GM21423 (cell line): ENCODE results near the gene AGPS.
"Not testable (repeated sequence)": the region's sequence is repeated elsewhere in the genome, so short reads cannot be mapped to it uniquely, and the experiment has no call there.

Experiments
- ATAC-seq: cut with Tn5 transposase; IDR thresholded peaks from one replicate; pipeline ENCODE4 v1.9.1; 2021; ENCODE audit warnings: mild to moderate bottlenecking, moderate library complexity; ENCODE audit not compliant: unreplicated experiment

Gene AGPS

DNA sequence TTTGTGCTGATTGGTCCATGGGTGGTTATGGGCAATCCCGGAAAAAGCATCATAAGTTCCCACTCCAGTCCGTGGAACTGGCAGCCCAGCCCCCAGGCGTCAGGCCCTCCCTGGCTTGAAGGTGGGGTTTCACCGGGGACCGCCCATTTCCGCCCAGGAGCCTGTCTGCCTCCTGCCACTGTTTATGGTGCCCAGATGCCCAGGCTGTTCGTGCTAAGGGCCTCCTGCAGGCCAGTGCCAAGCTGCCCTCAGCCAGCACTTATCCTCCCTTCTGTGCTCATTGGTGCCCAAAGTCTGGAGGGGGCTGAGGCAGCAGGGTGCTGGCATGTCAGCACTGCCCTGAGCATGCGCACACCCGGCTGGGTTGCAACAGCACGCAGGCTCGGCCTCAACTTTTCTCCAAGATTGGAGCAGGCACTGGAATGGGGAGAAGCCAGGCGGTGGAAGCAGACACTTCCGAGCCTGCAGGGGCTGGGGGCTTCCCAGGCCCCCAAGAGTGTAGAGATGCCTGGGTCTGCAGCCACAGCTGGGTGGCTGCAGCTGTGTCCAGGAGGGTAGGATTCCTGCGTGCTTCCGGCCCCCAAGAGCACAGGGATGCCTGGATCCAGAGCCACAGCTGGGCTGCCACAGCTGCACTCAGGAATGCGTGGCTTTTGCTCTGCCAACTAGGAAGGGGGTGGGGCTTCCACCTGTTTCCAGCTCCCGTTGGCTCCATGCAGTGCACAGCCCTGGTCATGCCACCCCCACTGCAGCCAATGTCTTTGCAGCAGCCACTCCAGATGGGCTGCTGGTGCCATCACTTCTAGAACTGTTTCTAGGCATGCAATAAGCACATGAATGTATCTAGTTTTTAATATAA lies 74.0 kb downstream of the AGPS start:
- no peak for ATAC-seq

DNA sequence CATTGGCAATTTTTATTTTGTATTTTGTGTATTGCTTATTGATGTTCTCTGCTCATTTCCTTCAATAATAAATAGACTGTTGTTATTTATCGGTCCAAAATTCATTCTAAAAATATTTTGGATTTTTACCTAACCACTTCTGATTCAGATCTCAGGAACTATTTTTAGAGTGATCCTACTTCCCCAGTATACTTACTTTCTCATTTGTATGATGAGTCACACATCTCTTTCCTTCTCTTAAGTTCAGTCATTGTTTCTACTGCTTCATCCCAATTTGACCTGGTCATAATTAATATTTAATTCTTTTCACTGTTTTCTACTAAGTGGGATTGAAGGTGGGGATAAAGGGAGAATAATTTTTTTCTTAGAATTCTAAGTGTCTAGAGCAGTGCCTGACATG lies 75.1 kb downstream of the AGPS start:
- ATAC-seq: no peak

GRCh38 chr2:177471990-177472389 lies 79.4 kb downstream of the AGPS start:
- ATAC-seq: no peak

DNA sequence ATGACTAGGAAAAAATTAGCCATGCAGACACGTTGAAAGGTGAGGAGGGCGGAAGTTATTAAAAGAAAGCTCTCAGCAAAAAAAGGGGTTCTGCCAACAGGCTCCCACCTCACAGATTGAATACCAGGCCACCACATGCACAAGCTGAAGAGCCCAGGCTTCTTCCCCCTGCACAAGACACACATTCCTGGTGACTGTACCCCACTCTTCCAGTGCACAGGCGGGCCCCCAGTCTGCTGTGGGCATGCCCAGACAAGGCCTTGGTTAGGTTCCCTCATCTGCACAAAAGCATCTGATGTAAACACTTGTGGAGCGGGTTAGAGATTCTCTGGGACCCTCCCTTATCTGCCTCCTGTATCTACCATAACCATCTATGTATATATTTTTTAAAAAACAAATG lies 81.7 kb downstream of the AGPS start:
- no peak for ATAC-seq

DNA sequence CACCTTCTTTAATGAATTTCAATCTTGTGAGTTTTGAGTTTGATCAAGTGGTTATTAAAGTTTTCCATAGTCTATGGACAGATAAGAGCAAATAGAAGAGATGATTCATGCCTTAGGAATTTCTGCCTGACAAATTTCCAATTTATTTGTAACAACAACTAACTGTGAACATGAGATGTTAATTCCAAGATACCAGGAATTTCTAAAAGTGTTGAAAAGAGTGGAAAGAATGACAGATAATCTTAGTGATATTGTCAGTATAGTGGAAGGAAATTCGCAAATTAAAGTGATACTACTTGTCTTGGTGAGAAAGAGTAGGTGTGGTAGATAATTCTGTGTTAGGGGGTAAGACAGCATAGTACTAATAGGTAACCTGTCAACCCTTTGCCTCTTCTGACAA lies 82.4 kb downstream of the AGPS start:
- no peak for ATAC-seq

GRCh38 chr2:177476897-177477296 lies 84.3 kb downstream of the AGPS start:
- no peak for ATAC-seq

- ATAC-seq: no peak
Observed at GRCh38 chr2:177478029-177478428, 85.5 kb downstream of the AGPS start.

- no peak for ATAC-seq
Observed at GRCh38 chr2:177478907-177479306, 86.3 kb downstream of the AGPS start.

DNA sequence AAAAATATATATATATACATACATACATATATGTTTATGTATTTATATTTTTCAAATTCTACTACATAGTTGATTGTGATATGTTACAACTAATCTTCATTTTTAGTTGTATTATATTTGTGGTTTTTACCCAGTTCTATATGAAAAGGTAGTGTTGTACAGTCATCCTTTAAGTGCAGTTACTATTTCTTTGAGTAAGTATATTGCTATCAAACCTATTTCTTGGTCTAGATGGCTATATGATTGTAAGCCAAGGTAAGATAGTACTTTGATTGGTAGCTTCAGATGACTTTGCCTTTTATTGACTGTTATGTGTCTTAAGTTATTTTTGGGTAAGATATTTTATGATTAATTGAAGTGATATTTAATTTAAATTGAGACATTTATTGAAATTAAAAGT lies 89.6 kb downstream of the AGPS start:
- no peak for ATAC-seq

GRCh38 chr2:177483531-177483930 lies 91.0 kb downstream of the AGPS start:
- no peak for ATAC-seq

GRCh38 chr2:177484180-177484795 lies 91.7 kb downstream of the AGPS start:
- no peak for ATAC-seq

DNA sequence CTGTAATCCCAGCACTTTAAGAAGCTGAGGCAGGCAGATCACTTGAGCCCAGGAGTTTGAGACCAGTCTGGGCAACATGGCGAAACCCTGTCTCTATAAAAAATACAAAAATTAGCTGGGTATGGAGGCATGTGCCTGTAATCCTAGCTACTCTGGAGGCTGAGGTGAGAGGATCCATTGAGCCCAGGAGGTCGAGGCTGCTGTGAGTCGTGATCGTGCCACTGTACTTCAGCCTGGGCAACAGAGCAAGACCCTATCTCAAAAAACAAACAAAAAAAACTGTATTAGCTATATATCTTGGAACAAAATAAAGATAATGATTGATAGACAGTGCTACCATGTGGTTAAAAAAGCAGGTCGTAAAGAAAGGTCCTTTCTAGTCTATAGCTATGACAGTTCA lies 93.1 kb downstream of the AGPS start:
- ATAC-seq: not testable (repeated sequence)

GRCh38 chr2:177489719-177490301 lies 97.2 kb downstream of the AGPS start:
- ATAC-seq: no peak

DNA sequence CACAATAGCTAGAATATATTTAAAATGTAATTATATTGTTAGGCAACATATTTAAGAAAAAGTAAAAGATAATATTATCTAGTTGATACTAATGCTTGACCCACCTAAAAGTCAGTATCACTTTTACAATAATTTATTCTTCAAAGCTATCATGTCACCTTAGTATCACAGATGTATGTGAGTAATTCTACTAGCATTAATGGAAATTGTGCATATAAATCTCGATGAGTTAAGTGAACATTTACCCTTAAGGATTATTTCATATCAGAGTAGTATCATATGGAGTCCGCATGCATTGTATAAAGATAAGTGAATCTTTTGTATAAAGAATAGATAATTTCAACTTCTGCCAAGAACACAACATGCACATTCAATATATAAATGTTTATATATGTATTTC lies 103.4 kb downstream of the AGPS start:
- no peak for ATAC-seq

DNA sequence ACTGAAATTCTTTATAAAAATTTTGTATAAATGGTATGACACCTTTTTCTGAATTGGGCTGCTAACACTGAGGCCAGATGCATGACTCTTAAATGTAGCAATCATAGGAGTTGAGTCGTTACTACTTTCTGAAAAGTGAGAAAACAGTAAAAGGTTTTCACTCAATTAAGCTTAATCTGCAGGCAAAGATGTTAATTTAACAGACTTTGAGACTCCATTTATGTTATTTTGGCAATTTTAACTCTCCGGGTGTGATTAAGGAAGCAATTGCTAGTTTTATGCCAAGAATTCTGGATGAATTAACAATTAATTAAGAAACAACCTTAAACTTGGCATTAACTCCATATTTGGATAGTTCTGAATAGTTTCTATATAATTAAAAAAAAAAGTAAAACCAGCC lies 104.3 kb downstream of the AGPS start:
- no peak for ATAC-seq

- ATAC-seq: no peak
Observed at GRCh38 chr2:177501186-177501585, 108.6 kb downstream of the AGPS start.

GRCh38 chr2:177506505-177506904 lies 113.9 kb downstream of the AGPS start:
- no peak for ATAC-seq

DNA sequence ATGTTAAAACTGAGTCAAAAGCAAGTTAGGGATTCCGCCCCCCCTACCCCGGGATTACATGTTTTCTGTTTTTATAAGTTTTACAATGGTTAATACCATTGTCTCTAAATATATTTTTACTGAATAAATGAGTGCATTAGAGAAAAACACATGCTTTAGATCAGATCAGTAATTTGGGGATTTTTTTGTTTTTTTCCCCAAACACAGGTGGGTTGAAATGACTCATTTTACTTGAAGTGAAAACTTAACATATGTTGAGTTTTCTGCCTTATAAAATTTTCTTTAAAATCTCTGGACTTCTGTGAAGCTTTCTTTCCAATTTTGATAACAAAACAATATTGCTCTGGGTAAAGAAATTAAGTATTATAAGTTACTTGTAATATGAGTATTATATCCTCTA lies 114.4 kb downstream of the AGPS start:
- ATAC-seq: no peak

- ATAC-seq: no peak
Observed at GRCh38 chr2:177516824-177517544, 124.4 kb downstream of the AGPS start.

DNA sequence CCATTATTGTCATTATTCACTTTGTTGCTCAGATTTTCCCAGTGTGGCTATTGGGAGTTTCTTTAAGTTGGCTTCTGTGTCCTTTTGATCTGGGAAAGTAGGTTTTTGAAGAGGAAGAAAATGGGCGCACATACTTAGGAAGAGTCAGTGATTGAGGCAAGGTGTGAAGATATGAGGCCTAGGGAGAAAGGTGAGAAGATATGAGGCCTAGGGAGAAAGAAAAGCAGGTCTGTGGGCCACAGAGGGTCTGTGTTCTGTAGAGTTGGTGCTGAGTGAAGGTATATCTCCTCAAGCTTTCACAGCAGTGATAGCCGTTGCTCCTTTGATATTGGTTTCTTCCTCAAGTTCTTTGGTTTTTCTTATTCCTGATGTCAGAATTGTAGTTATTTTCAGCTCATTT lies 126.2 kb downstream of the AGPS start:
- ATAC-seq: no peak

GRCh38 chr2:177519534-177520115 lies 127.1 kb downstream of the AGPS start:
- ATAC-seq: no peak
